NCI-H526 treated with DMSO at 0.1 percent for 48 hours (cell line): ENCODE results near the gene IL2RA.
A peak's percentile ranks its signal among the peaks of the same experiment; 100 is the strongest.
"Not testable (repeated sequence)": the region's sequence is repeated elsewhere in the genome, so short reads cannot be mapped to it uniquely, and the experiment has no call there.

Source experiments
- DNase-seq: peaks from one replicate; lab custom pipeline; 2025; lab: John Stamatoyannopoulos, UW

The IL2RA gene

DNA sequence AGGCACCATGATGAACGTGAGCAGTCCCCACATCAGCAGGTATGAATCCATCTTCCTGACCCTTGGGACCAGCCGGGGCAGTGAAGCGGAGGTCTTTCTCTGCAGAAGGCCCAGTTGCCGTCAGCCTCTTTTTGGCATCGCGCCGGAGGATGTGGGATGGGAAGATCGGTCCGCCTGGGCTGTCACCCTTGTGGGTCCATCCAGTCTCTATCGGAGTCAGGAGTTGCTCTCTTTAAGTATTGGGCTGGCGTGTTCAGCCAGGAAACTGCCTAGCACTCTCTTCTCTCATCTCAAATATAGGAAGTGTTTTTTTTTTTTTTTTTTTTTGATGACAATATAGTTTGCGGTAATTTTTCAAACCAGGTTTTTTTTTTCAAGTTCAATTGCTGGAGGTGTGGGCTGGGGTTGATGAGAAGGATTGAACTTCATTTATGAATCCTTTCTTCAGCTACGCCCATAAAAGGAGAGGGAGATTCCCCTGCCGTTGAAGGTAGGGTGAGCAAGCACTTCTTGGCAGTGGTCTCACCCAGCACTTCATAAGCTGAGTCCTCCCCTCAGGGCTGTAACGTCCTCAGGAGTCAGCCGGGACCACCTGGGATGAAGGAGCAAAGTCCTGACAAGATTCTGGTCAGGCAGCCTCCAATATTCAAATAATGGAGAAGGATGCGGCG, at the start of gene IL2RA:
Gene IL2RA, minus strand, starts transcription at position 267 of the 671 bp plus-strand sequence. Its CDS starts 216 bp downstream, at position 51.
- DNase-seq = no peak

GRCh38 chr10:6110136-6110535, 48.0 kb upstream of the IL2RA start:
- no peak for DNase-seq

DNA sequence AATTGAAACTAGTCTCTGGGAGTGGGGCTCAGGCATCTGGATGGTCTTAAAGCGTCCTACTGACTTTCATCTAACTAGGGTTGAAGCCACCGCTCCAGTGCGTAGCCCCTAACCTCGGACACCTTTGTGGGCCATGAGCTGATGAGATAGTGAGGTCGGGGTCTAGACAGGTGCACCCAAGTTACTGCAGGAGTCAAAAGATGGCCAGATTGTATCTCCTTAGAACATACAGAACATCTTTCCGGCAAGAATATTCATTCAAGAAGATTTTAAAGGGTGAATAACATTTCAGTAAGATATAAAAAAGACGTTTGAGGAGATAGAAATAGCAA, 47.2 kb upstream of the IL2RA start:
- no peak for DNase-seq

DNA sequence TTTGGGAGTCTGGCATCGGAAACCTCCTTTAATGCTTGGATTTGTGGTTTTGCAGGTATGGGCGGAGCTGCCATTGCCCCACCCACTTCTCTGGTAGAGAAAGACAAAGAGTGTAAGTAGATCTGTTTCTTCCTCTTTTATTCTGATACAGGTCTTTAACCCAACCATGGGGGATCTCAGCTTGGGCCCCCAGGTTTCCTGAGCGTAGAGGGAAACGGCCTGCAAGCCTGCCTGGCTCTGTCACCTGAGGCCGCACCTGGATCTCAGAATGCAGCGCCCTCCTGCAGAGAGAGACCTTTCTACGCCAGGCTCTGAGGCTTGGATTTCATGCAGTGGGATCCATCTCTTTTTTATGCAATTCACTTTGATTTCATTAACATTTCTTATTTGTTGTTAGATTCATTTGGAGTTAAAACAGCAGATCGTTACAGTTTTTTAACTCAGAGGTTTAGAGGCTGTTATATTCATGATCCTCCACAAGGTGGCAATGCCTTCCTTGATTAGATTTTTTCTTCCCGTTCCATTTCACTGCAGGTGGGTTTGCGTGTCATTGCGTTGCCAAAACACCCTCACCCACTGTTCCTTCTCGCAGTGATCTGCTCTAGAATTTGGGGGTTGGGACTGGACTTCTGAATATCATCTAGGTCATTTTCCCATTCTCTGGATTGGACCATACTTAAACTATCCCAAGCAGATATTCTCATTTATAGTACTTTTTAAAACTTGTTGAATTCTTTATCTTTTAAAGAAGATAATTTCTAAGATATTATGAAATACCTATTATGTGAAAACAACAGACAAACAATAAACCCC, 46.7 kb upstream of the IL2RA start:
- DNase-seq = peak; percentile 10

- DNase-seq = no peak
Observed at GRCh38 chr10:6108072-6108471, 45.9 kb upstream of the IL2RA start.

- DNase-seq = not testable (repeated sequence)
Observed at GRCh38 chr10:6107616-6108015, 45.4 kb upstream of the IL2RA start.

DNA sequence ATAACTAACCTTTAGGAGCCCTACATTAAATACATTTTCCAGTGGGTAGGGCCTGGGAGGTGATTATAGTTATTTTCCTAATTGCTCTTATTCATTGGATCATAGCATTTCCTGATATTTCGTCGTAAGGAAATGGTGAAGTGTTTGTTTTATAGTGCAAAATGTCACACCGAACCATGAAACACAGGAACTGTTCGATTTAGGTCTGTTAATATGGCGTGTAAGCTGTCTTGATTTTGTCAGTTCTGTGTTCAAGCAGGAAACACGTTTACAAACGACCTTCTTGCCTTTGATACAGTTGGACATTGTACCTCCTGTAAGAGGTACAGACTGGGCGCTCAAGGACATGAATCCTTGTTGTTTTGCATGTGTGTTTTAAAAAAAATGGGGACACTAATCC, 41.4 kb upstream of the IL2RA start:
- no peak for DNase-seq

DNA sequence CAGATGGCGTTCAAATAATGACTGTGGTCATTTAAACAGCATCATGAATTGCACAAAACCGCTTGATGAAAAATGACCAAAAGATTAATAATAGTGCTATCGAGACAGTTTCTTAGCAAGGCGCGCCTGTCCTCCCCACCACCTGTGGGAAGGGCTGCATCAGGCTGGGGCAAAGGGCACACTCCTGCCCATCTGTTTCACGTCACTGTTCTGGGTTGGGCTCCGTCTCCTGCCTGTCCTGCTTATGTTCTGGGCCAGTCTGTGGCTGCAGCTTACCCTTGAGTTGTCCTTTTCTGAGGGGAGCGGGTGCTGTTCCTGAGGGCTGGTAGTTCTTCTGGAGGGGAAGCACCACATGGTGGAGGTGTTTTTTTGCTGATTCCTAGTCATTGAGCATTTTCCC, 40.0 kb upstream of the IL2RA start:
- DNase-seq = no peak

- no peak for DNase-seq
Observed at GRCh38 chr10:6101181-6101580, 39.0 kb upstream of the IL2RA start.

GRCh38 chr10:6100370-6100769, 38.2 kb upstream of the IL2RA start:
- DNase-seq = no peak

GRCh38 chr10:6098156-6098555, 36.0 kb upstream of the IL2RA start:
- DNase-seq = no peak

DNA sequence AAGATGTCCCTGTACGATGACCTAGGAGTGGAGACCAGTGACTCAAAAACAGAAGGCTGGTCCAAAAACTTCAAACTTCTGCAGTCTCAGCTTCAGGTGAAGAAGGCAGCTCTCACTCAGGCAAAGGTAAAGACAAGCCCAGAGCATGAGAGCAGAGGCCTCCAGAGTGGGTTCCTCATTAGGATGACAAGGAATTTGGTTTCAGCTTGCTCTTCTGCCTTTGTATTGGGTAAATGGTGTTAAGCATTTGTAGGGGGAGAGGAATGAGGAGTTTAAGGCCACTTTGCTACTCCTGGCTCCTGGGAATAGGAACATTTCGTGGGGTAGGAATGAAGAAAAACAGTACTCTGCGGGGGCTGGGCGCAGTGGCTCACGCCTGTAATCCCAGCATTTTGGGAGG, 34.9 kb upstream of the IL2RA start:
- DNase-seq = no peak

DNA sequence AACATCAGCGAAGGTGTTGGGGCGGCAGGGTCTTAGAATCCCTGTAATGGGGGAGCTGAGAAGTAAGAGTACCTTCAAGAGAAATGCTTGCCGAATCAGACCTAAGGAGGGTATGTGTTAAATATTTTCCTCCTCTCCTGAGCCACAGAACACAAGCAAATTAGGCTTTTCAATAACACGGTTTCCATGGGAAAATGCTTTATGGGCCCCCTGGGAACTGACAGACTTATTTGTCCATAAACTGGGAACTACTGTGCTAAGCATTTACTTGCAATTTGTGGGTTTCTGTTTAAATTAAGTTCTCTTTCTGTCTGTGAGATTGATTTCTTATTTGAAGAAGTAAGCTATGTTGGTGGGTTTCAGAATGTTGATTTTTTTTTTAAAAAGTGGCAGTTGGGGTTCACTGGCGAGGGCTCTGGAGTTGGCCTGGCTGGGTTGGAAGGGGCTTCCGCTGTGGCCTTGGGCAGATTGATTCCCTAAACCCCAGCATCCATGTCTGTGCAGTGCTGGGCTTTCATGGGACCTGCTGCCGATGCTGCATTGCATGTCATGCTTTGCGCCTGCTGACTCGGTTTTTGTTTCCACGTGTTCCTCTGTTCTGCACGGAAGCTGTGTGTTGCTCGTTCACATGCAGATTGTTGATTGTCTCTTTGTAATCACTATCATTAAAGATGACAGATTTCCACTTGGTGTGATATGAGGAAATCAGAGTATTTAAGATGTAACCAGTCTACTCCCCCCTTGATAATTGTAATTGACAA, 33.8 kb upstream of the IL2RA start:
- no peak for DNase-seq

DNA sequence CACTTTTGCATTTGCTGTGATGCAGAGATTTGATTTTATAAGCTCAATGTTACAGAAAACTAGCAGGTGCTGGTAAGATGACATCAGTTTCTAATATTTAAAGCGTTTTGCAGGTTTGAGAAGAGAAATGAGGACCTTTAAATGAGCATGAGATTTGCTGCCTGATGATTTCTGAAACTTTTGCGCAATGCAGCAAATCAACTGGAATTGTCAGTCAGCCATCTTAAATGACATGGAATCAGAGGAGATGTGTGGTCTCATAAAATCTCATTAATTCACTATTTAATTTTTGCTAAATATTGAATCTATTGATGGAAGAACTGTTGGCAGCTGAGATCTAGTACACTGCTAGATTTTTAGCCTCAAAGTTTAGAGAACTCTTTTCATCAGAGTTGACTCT, 30.6 kb upstream of the IL2RA start:
- no peak for DNase-seq

GRCh38 chr10:6091630-6092029, 29.5 kb upstream of the IL2RA start:
- DNase-seq = no peak

GRCh38 chr10:6089334-6090219, 27.4 kb upstream of the IL2RA start:
- DNase-seq = no peak

GRCh38 chr10:6088721-6089333, 26.7 kb upstream of the IL2RA start, which contains the start of gene RBM17:
RBM17 (plus strand) TSS chr10:6089034; CDS start chr10:6097066, 8,032 bp downstream.
- peak; percentile 76 for DNase-seq

DNA sequence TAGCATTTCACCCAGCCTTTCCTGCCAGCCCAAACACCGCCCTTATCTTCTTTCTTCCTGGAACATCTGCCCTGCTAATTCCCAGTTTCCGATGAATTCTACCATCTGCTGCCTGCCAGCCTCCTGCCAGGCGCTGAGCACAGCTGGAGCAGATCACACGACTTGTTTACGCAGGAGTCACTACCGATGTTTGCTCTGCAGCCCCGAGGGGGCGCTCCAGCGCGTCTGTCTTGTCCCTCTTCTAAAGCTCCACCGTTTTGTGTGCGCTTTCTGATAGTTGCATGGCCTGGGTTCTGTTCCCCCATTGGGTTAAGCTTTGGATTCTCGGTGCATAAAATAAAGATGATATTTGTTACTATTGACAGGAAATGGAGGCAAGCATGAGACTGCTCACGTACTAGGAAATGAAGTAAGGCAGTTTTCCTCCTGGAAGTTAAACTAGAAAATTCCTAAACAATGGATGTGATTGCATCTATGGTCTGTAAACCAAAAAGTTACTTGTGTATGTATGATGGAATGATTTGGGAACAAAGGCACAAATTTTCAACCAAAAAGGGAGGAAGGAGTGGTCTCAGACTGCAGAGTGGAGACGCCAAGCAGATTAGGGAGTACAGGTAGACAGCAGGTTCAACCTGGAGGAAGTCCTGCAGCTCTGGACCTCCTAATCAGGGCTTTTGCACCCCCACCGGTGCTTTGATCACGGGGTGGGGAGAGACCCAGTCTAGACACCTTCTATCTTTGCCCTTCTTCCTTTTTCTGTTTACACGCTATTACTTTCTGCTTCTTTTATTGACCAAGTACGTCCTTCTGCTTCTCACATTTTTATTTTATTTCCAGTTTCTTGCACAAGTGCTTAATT, 24.4 kb upstream of the IL2RA start:
- DNase-seq = peak; percentile 56

- DNase-seq = no peak
Observed at GRCh38 chr10:6083523-6084475, 21.6 kb upstream of the IL2RA start.
